HCT116 (cell line): ENCODE data around the gene MND1. TPM values are rescaled to one million over a fixed set of nuclear protein-coding genes. Genes with fewer than 3 reads are reported as not detected.

Experiments used
- ATAC-seq: fragments of 200-7000 bp; cut with Tn5 transposase; 2 replicates; pipeline ENCODE4 v1.9.1; 2020; ENCODE audit warnings: mild to moderate bottlenecking, moderate library complexity
- BruUV-seq: library from RNA; stranded (reverse); fragments of 400-500 nt; replicated peaks from 2 replicates; lab custom pipeline; 2021; lab: Mats Ljungman, UMichigan
- CTCF ChIA-PET: fragments of 300-600 bp; sonication (Branson Sonifier 250); formaldehyde crosslinking; loops from one replicate; lab custom pipeline; 2021; ENCODE audit warnings: antibody characterized with exemption; lab: Charles Lee
- POLR2A ChIA-PET: fragments of 300-600, 350-600 bp; sonication (Branson Sonifier 250); formaldehyde crosslinking; loops from one replicate; lab custom pipeline; 2021; ENCODE audit warnings: antibody characterized with exemption; lab: Charles Lee
- RAD21 ChIA-PET, 2 experiments: fragments of 300-600 bp; sonication (Branson Sonifier 250); formaldehyde crosslinking; loops; one replicate each; lab custom pipeline; 2023; ENCODE audit warnings: low total read pairs in 2 of 2; ENCODE audit not compliant: uncharacterized antibody in 2 of 2, unreplicated experiment in 2 of 2, low non-redundant PET in 1 of 2; lab: Charles Lee
- DNase-seq: peaks from one replicate; pipeline ENCODE4 v3.0.0-alpha.2; 2010; ENCODE audit warnings: low read depth, low spot score
- H2AFZ ChIP-seq: fragments of 200-600 bp; shearing (Covaris generic), sonication (generic); 2 replicates; pipeline ENCODE4 v1.6.1; 2017; ENCODE audit warnings: low read depth, mixed run types, mixed read lengths, antibody characterized with exemption, low read length; ENCODE audit not compliant: poor library complexity, severe bottlenecking
- H3K27ac ChIP-seq: 2 replicates; pipeline ENCODE4 v1.5.1; 2012; ENCODE audit warnings: low read depth, low read length
- H3K27me3 ChIP-seq: fragments of 200-600 bp; sonication (generic); 2 replicates; pipeline ENCODE4 v1.6.1; 2016; ENCODE audit warnings: mixed run types, low read length, mixed read lengths; ENCODE audit not compliant: insufficient read depth
- H3K36me3 ChIP-seq, 2 experiments: fragments of 200-500 bp in 1 of 2; fragments of 200-600 bp in 1 of 2; sonication (Bioruptor generic) in 1 of 2; sonication (generic) in 1 of 2; 2 replicates each; pipeline versions ENCODE4 v1.5.1 to v1.6.1; 2014 to 2016; ENCODE audit warnings: low read length in 2 of 2, inconsistent platforms in 1 of 2, mixed read lengths in 1 of 2, mixed run types in 1 of 2; ENCODE audit not compliant: insufficient read depth in 2 of 2, control insufficient read depth in 1 of 2
- H3K4me1 ChIP-seq, 2 experiments: fragments of 200-600 bp in 1 of 2; sonication (generic) in 1 of 2; 2 replicates each; pipeline versions ENCODE4 v1.5.1 to v1.6.1; 2012 to 2017; ENCODE audit warnings: low read length in 2 of 2, inconsistent platforms in 1 of 2, mild to moderate bottlenecking in 1 of 2, mixed read lengths in 1 of 2, mixed run types in 1 of 2, moderate library complexity in 1 of 2; ENCODE audit not compliant: insufficient read depth in 2 of 2, control insufficient read depth in 1 of 2
- H3K4me2 ChIP-seq: fragments of 200-600 bp; sonication (generic); 2 replicates; pipeline ENCODE4 v1.6.1; 2017; ENCODE audit warnings: mixed run types, low read length, mixed read lengths
- H3K4me3 ChIP-seq, 2 experiments: fragments of 200-600 bp in 1 of 2; sonication (generic) in 1 of 2; replicated peaks in 1 of 2; 2 replicates each; pipeline ENCODE4 v1.5.1; 2011 to 2016; ENCODE audit warnings: low read length in 2 of 2, control low read depth in 1 of 2, low read depth in 1 of 2, mild to moderate bottlenecking in 1 of 2, mixed read lengths in 1 of 2, mixed run types in 1 of 2
- H3K79me2 ChIP-seq: fragments of 200-600 bp; sonication (generic); 2 replicates; pipeline ENCODE4 v1.6.1; 2017; ENCODE audit warnings: mild to moderate bottlenecking, mixed run types, low read length, moderate library complexity, mixed read lengths; ENCODE audit not compliant: insufficient read depth
- H3K9ac ChIP-seq: fragments of 200-600 bp; sonication (generic); 2 replicates; pipeline ENCODE4 v1.6.1; 2016; ENCODE audit warnings: low read length, mixed read lengths
- H3K9me2 ChIP-seq: fragments of 200-600 bp; sonication (generic), shearing (Covaris generic); 2 replicates; pipeline ENCODE4 v1.6.1; 2017; ENCODE audit warnings: mixed run types, mild to moderate bottlenecking, moderate library complexity; ENCODE audit not compliant: insufficient read depth
- H3K9me3 ChIP-seq, 2 experiments: fragments of 200-500 bp in 1 of 2; fragments of 200-600 bp in 1 of 2; sonication (Bioruptor generic) in 1 of 2; sonication (generic) in 1 of 2; 2 replicates each; pipeline ENCODE4 v1.6.1; 2014 to 2017; ENCODE audit warnings: low read length in 2 of 2, mixed read lengths in 2 of 2, inconsistent platforms in 1 of 2, low read depth in 1 of 2, mild to moderate bottlenecking in 1 of 2, mixed run types in 1 of 2, moderate library complexity in 1 of 2; ENCODE audit not compliant: control insufficient read depth in 1 of 2, insufficient read depth in 1 of 2
- H4K20me1 ChIP-seq: fragments of 200-600 bp; sonication (generic), shearing (Covaris generic); 2 replicates; pipeline ENCODE4 v1.6.1; 2017; ENCODE audit warnings: mixed run types, mild to moderate bottlenecking, moderate library complexity; ENCODE audit not compliant: insufficient read depth
- CBX3 ChIP-seq: IDR thresholded peaks from 2 replicates; pipeline ENCODE4 v1.6.1; 2012; ENCODE audit warnings: low read depth
- CEBPB ChIP-seq: IDR thresholded peaks from 2 replicates; pipeline ENCODE4 v1.6.1; 2012; ENCODE audit warnings: low read depth
- EGR1 ChIP-seq: IDR thresholded peaks from 2 replicates; pipeline ENCODE4 v1.6.1; 2012; ENCODE audit warnings: low read depth
- ELF1 ChIP-seq: IDR thresholded peaks from 2 replicates; pipeline ENCODE4 v1.6.1; 2012; ENCODE audit warnings: low read depth, borderline replicate concordance
- EZH2 ChIP-seq: fragments of 200-600 bp; sonication (generic); IDR thresholded peaks from 2 replicates; pipeline ENCODE4 v1.6.1; 2017; ENCODE audit warnings: antibody characterized with exemption, mixed run types
- EZH2phosphoT487 ChIP-seq: fragments of 200-600 bp; IDR thresholded peaks from 2 replicates; pipeline ENCODE4 v1.6.1; 2018; ENCODE audit warnings: antibody characterized with exemption, borderline replicate concordance
- FOSL1 ChIP-seq: IDR thresholded peaks from 2 replicates; pipeline ENCODE4 v1.6.1; 2012; ENCODE audit warnings: low read depth
- JUND ChIP-seq: IDR thresholded peaks from 2 replicates; pipeline ENCODE4 v1.6.1; 2012
- POLR2A ChIP-seq: IDR thresholded peaks from 2 replicates; pipeline ENCODE4 v1.7.0; 2011; ENCODE audit warnings: borderline replicate concordance; ENCODE audit not compliant: insufficient read depth, insufficient read length; ENCODE audit errors: extremely low read depth
- POLR2AphosphoS5 ChIP-seq: IDR thresholded peaks from 2 replicates; pipeline ENCODE4 v1.6.1; 2011; ENCODE audit warnings: mild to moderate bottlenecking, low read depth, low read length, moderate library complexity
- SIN3A ChIP-seq: IDR thresholded peaks from 2 replicates; pipeline ENCODE4 v1.6.1; 2012; ENCODE audit warnings: low read depth
- SRF ChIP-seq: IDR thresholded peaks from 2 replicates; pipeline ENCODE4 v1.6.1; 2012; ENCODE audit warnings: low read depth
- TCF7L2 ChIP-seq: IDR thresholded peaks from 2 replicates; pipeline ENCODE4 v1.7.0; 2011; ENCODE audit warnings: borderline replicate concordance, inconsistent platforms; ENCODE audit not compliant: insufficient read depth, insufficient read length; ENCODE audit errors: extremely low read depth
- YY1 ChIP-seq: IDR thresholded peaks from 2 replicates; pipeline ENCODE4 v1.6.1; 2011; ENCODE audit warnings: low read length, low read depth, moderate library complexity, mild to moderate bottlenecking; ENCODE audit not compliant: insufficient replicate concordance; ENCODE audit errors: extremely low read depth
- ZFX ChIP-seq: fragments of 450-650 bp; IDR thresholded peaks from 2 replicates; pipeline ENCODE4 v1.6.1; 2017
- intact Hi-C: fragments of 100-400 bp; cut with micrococcal nuclease; formaldehyde crosslinking; loops from 2 replicates; pipeline ENCODE4 v1.10.0; 2022
- total RNA-seq: library from RNA; stranded (reverse); gene quantifications from one replicate; pipeline ENCODE4 v1.2.1, GENCODE V29; 2021; ENCODE audit not compliant: unreplicated experiment
- TF ChIP-seq, protein P1 (sequence below), 3 experiments: fragments of 200-600 bp in 1 of 3; sonication (generic) in 1 of 3; IDR thresholded peaks in 2 of 3; conservative IDR thresholded peaks in 1 of 3; 2 replicates each; pipeline ENCODE4 v1.5.1; 2012 to 2017; ENCODE audit warnings: low read depth in 2 of 3, low read length in 2 of 3, antibody characterized with exemption in 1 of 3, borderline replicate concordance in 1 of 3, control low read depth in 1 of 3, mild to moderate bottlenecking in 1 of 3, mixed read lengths in 1 of 3, mixed run types in 1 of 3, moderate library complexity in 1 of 3; ENCODE audit not compliant: insufficient read depth in 1 of 3
- TF ChIP-seq, protein P2 (sequence below): IDR thresholded peaks from 2 replicates; pipeline ENCODE4 v1.6.1; 2012
- TF ChIP-seq, protein P3 (sequence below): IDR thresholded peaks from 2 replicates; pipeline ENCODE4 v1.6.1; 2012; ENCODE audit warnings: low read depth
- TF ChIP-seq, protein P4 (sequence below): IDR thresholded peaks from 2 replicates; pipeline ENCODE4 v1.6.1; 2012
- TF ChIP-seq, protein P5 (sequence below): IDR thresholded peaks from 2 replicates; pipeline ENCODE4 v1.6.1; 2011; ENCODE audit warnings: mild to moderate bottlenecking, low read length, moderate library complexity; ENCODE audit not compliant: insufficient replicate concordance; ENCODE audit errors: extremely low read depth

MND1 gene
- total RNA-seq, 1 experiment from 2014 or later: 29.9 TPM

DNA sequence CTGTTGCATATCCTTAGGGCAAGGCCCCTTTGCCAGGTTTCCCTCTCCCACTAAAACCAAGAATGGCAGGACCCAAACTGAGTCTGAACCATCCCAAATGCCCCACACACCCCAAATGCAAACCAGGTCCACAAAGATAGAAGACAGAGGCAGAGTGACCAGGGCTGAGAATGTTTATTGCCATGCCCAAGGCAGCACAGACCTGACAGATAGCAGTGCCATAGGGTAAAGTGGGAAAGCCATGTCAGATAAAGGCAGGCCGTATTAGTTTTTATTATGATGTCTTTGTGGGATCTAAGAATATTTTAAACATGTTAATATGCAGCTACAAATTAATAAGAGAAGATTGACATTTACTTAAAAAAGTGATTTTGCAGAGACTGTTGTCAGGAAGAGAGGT is 29.6 kb upstream of the MND1 start:
- ChIA-PET RAD21 (no interaction called here), POLR2A (no interaction called here)

More for the DNA sequence above, 29.6 kb upstream of the MND1 start:
- H3K4me2 ChIP-seq: no peak overlapping the region
- H3K9me3 ChIP-seq: no peaks in the 10 kb centered on the region
- H3K36me3 ChIP-seq: no peaks in the 10 kb centered on the region
- H3K4me1 ChIP-seq: no peaks in the 10 kb centered on the region
- intact Hi-C loops: loop anchor here (5.0 kb wide), 1 partner anchor 468 kb away; no protein-coding TSS in a partner anchor
- BruUV-seq: no TSS peak
- no peaks in the 10 kb centered on the region for H3K27me3 ChIP-seq
- CTCF ChIA-PET: no interaction called here
- DNase-seq (no peak), ATAC-seq (no peak)
- no peak overlapping the region for H3K4me3 ChIP-seq
- TF ChIP-seq JUND (no peak), POLR2AphosphoS5 (no peak), YY1 (no peak), ELF1 (no peak), TCF7L2 (no peak), EGR1 (no peak), SIN3A (no peak), POLR2A (no peak), EZH2phosphoT487 (no peak), CEBPB (no peak), ZFX (no peak), CBX3 (no peak), SRF (no peak), EZH2 (no peak), FOSL1 (no peak)
- TF ChIP-seq, protein P1, sequence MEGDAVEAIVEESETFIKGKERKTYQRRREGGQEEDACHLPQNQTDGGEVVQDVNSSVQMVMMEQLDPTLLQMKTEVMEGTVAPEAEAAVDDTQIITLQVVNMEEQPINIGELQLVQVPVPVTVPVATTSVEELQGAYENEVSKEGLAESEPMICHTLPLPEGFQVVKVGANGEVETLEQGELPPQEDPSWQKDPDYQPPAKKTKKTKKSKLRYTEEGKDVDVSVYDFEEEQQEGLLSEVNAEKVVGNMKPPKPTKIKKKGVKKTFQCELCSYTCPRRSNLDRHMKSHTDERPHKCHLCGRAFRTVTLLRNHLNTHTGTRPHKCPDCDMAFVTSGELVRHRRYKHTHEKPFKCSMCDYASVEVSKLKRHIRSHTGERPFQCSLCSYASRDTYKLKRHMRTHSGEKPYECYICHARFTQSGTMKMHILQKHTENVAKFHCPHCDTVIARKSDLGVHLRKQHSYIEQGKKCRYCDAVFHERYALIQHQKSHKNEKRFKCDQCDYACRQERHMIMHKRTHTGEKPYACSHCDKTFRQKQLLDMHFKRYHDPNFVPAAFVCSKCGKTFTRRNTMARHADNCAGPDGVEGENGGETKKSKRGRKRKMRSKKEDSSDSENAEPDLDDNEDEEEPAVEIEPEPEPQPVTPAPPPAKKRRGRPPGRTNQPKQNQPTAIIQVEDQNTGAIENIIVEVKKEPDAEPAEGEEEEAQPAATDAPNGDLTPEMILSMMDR (IDR thresholded peaks at IDR 0.05 in 2 of 3, conservative IDR thresholded peaks at IDR 0.05 in 1 of 3; ENCODE audit: borderline replicate concordance in 1 of 3, insufficient read depth in 1 of 3, low read depth in 2 of 3, low read length in 2 of 3): no peak
- TF ChIP-seq, protein P2, sequence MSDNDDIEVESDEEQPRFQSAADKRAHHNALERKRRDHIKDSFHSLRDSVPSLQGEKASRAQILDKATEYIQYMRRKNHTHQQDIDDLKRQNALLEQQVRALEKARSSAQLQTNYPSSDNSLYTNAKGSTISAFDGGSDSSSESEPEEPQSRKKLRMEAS: no peak
- TF ChIP-seq, protein P3, sequence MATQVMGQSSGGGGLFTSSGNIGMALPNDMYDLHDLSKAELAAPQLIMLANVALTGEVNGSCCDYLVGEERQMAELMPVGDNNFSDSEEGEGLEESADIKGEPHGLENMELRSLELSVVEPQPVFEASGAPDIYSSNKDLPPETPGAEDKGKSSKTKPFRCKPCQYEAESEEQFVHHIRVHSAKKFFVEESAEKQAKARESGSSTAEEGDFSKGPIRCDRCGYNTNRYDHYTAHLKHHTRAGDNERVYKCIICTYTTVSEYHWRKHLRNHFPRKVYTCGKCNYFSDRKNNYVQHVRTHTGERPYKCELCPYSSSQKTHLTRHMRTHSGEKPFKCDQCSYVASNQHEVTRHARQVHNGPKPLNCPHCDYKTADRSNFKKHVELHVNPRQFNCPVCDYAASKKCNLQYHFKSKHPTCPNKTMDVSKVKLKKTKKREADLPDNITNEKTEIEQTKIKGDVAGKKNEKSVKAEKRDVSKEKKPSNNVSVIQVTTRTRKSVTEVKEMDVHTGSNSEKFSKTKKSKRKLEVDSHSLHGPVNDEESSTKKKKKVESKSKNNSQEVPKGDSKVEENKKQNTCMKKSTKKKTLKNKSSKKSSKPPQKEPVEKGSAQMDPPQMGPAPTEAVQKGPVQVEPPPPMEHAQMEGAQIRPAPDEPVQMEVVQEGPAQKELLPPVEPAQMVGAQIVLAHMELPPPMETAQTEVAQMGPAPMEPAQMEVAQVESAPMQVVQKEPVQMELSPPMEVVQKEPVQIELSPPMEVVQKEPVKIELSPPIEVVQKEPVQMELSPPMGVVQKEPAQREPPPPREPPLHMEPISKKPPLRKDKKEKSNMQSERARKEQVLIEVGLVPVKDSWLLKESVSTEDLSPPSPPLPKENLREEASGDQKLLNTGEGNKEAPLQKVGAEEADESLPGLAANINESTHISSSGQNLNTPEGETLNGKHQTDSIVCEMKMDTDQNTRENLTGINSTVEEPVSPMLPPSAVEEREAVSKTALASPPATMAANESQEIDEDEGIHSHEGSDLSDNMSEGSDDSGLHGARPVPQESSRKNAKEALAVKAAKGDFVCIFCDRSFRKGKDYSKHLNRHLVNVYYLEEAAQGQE: no peak
- TF ChIP-seq, protein P4, sequence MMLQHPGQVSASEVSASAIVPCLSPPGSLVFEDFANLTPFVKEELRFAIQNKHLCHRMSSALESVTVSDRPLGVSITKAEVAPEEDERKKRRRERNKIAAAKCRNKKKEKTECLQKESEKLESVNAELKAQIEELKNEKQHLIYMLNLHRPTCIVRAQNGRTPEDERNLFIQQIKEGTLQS: no peak
- TF ChIP-seq, protein P5, sequence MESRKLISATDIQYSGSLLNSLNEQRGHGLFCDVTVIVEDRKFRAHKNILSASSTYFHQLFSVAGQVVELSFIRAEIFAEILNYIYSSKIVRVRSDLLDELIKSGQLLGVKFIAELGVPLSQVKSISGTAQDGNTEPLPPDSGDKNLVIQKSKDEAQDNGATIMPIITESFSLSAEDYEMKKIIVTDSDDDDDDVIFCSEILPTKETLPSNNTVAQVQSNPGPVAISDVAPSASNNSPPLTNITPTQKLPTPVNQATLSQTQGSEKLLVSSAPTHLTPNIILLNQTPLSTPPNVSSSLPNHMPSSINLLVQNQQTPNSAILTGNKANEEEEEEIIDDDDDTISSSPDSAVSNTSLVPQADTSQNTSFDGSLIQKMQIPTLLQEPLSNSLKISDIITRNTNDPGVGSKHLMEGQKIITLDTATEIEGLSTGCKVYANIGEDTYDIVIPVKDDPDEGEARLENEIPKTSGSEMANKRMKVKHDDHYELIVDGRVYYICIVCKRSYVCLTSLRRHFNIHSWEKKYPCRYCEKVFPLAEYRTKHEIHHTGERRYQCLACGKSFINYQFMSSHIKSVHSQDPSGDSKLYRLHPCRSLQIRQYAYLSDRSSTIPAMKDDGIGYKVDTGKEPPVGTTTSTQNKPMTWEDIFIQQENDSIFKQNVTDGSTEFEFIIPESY: no peak
- no peak overlapping the region for H3K9ac ChIP-seq
- H3K79me2 ChIP-seq: no peaks in the 10 kb centered on the region
- no peaks in the 10 kb centered on the region for H4K20me1 ChIP-seq
- no peak overlapping the region for H2AFZ ChIP-seq
- no peaks in the 10 kb centered on the region for H3K9me2 ChIP-seq
- no peak overlapping the region for H3K27ac ChIP-seq
